SK-N-SH treated with all-trans-retinoic acid at 6 μM for 48 hours (cell line): ENCODE measurements around the gene SYP.

Experiments
- ARNTL ChIP-seq: fragments of 450-650 bp; formaldehyde crosslinking; IDR thresholded peaks from 2 replicates; pipeline ENCODE4 v1.5.0; 2020; ENCODE audit warnings: low read depth, mild to moderate bottlenecking, moderate library complexity, borderline replicate concordance
- BACH2 ChIP-seq: fragments of 250-450 bp; sonication (Bioruptor Pico); IDR thresholded peaks from 2 replicates; pipeline ENCODE4 v1.9.0; 2021; ENCODE audit warnings: mild to moderate bottlenecking, borderline replicate concordance
- CREB5 ChIP-seq: fragments of 250-450 bp; sonication (Bioruptor Pico); IDR thresholded peaks from 2 replicates; pipeline ENCODE4 v1.5.1; 2020; ENCODE audit warnings: low read depth, mild to moderate bottlenecking, moderate library complexity
- CSDC2 ChIP-seq: fragments of 250-450 bp; sonication (Bioruptor Pico); IDR thresholded peaks from 2 replicates; pipeline ENCODE4 v1.5.0; 2020; ENCODE audit warnings: mild to moderate bottlenecking, moderate library complexity
- ISL1 ChIP-seq: fragments of 250-450 bp; sonication (Bioruptor Pico); IDR thresholded peaks from 2 replicates; pipeline ENCODE4 v2.1.2; 2022; ENCODE audit warnings: mild to moderate bottlenecking, moderate library complexity
- OSR1 ChIP-seq: fragments of 250-450 bp; sonication (Bioruptor Pico); IDR thresholded peaks from 2 replicates; pipeline ENCODE4 v1.8.0; 2022; ENCODE audit warnings: moderate library complexity, mild to moderate bottlenecking, inconsistent platforms
- PATZ1 ChIP-seq: fragments of 250-450 bp; sonication (Bioruptor Pico); IDR thresholded peaks from 2 replicates; pipeline ENCODE4 v1.8.0; 2020; ENCODE audit warnings: mild to moderate bottlenecking, moderate library complexity, borderline replicate concordance
- SNAI2 ChIP-seq: fragments of 250-450 bp; sonication (Bioruptor Pico); IDR thresholded peaks from 2 replicates; pipeline ENCODE4 v1.5.0; 2020; ENCODE audit warnings: mild to moderate bottlenecking, moderate library complexity
- TSHZ2 ChIP-seq: fragments of 250-450 bp; sonication (Bioruptor Pico); IDR thresholded peaks from 2 replicates; pipeline ENCODE4 v1.5.0; 2020; ENCODE audit warnings: mild to moderate bottlenecking, moderate library complexity
- ZC3H10 ChIP-seq: fragments of 250-450 bp; sonication (Bioruptor Pico); IDR thresholded peaks from 2 replicates; pipeline ENCODE4 v1.5.1; 2021; ENCODE audit warnings: mild to moderate bottlenecking, moderate library complexity
- ZFP3 ChIP-seq: fragments of 250-450 bp; sonication (Bioruptor Pico); IDR thresholded peaks from 2 replicates; pipeline ENCODE4 v1.5.0; 2020; ENCODE audit warnings: mild to moderate bottlenecking, moderate library complexity
- ZFP30 ChIP-seq: fragments of 450-650 bp; formaldehyde crosslinking; IDR thresholded peaks from 2 replicates; pipeline ENCODE4 v1.5.0; 2022; ENCODE audit warnings: mild to moderate bottlenecking, moderate library complexity
- ZNF565 ChIP-seq: fragments of 450-650 bp; formaldehyde crosslinking; conservative IDR thresholded peaks from 2 replicates; pipeline ENCODE4 v1.5.0; 2020; ENCODE audit warnings: low read depth, mild to moderate bottlenecking, moderate library complexity
- ZNF8 ChIP-seq: fragments of 450-650 bp; formaldehyde crosslinking; IDR thresholded peaks from 2 replicates; pipeline ENCODE4 v1.5.0; 2020; ENCODE audit warnings: mild to moderate bottlenecking, moderate library complexity

GRCh38 chrX:49187526-49187925 lies 12.5 kb downstream of the SYP start:
- TF ChIP-seq CREB5, result no peak
- TF ChIP-seq ARNTL, result no peak
- no peak for TF ChIP-seq BACH2 (CRISPR knock-in tag)
- no peak for TF ChIP-seq ISL1 (CRISPR knock-in tag)
- no peak for TF ChIP-seq PATZ1
- no peak for TF ChIP-seq OSR1 (CRISPR knock-in tag)
- no peak for TF ChIP-seq SNAI2 (CRISPR knock-in tag)
- no peak for TF ChIP-seq CSDC2 (CRISPR knock-in tag)
- no peak for TF ChIP-seq ZNF8 (CRISPR knock-in tag)
- TF ChIP-seq ZNF565 (CRISPR knock-in tag), result no peak
- no peak for TF ChIP-seq ZFP30 (CRISPR knock-in tag)
- TF ChIP-seq TSHZ2 (CRISPR knock-in tag), result no peak
- no peak for TF ChIP-seq ZFP3 (CRISPR knock-in tag)
- TF ChIP-seq ZC3H10, result no peak
